ENCODE measurements around the gene DOCK10.

- TF ChIP-seq CTCF (IDR thresholded peaks at IDR 0.05) (no peak), POLR2AphosphoS5 (IDR thresholded peaks at IDR 0.05) (no peak), POLR2A (IDR thresholded peaks at IDR 0.05) (no peak)
Measured at GRCh38 chr2:224999321-224999720, 42.9 kb downstream of the DOCK10 start.

Measured in sigmoid colon (tissue), 4 donors.